ENCODE data around the gene KCTD7. TPM values are rescaled to one million over a fixed set of nuclear protein-coding genes. Genes with fewer than 3 reads are reported as not detected.
"Not testable (repeated sequence)": the region's sequence is repeated elsewhere in the genome, so short reads cannot be mapped to it uniquely, and the experiment has no call there.

KCTD7 gene
- 10 to 100 TPM in 1 of 4 donors, 1 to 10 TPM in 3; 6.2 to 17.9 (median 6.7) TPM for total RNA-seq

- H3K9me3 ChIP-seq: no peaks in the 10 kb centered on the region
- DNase-seq (ENCODE audit: low spot score in 2 of 2): peak; percentile 98 to 99
- peak; percentile 18 for TF ChIP-seq EP300 (IDR thresholded peaks at IDR 0.05)
- TF ChIP-seq POLR2A (IDR thresholded peaks at IDR 0.05): peak; percentile 84 to 96
- TF ChIP-seq CTCF (IDR thresholded peaks at IDR 0.05): no peak
- TF ChIP-seq POLR2AphosphoS5 (IDR thresholded peaks at IDR 0.05): peak; percentile 63 to 93 (median 90)
- no peaks in the 10 kb centered on the region for H3K27me3 ChIP-seq
- WGBS: 0% methylated on average over 23 of the region's 93 CpGs
- peak within 1 kb of the TSS; percentile 97 for H3K27ac ChIP-seq
- H3K4me3 ChIP-seq: peak within 1 kb of the TSS; percentile 82
- H3K4me1 ChIP-seq: peaks cover 20% of the 10 kb centered on the region
- H3K36me3 ChIP-seq: peaks cover 1% of the 10 kb centered on the region
These were observed at the start of gene KCTD7 for GRCh38 chr7:66628361-66629221. Gene KCTD7, plus strand, starts transcription at chr7:66628881. Its CDS starts 184 bp downstream, at chr7:66629065.

GRCh38 chr7:66580380-66580779 is 48.3 kb upstream of the KCTD7 start:
- WGBS: 95% methylated on average over 1 of the region's 1 CpG
- H3K27me3 ChIP-seq, H3K9me3 ChIP-seq: not testable (repeated sequence)

GRCh38 chr7:66582816-66583489 is 45.7 kb upstream of the KCTD7 start:
- WGBS: 84% methylated on average over 4 of the region's 4 CpGs
- not testable (repeated sequence) for H3K4me1 ChIP-seq
- H3K36me3 ChIP-seq: peaks cover 16% of the 10 kb centered on the region

More at GRCh38 chr7:66580380-66580779, 48.3 kb upstream of the KCTD7 start:
- peaks cover 16% of the 10 kb centered on the region for H3K36me3 ChIP-seq
- H3K27ac ChIP-seq; H3K4me3 ChIP-seq; DNase-seq (ENCODE audit: low spot score in 2 of 2): not testable (repeated sequence)
- peaks cover 13% of the 10 kb centered on the region for H3K4me1 ChIP-seq

GRCh38 chr7:66583490-66584110 is 45.1 kb upstream of the KCTD7 start:
- 91% methylated on average over 2 of the region's 2 CpGs for WGBS
- Histone ChIP-seq H3K27ac (no peak overlapping the region), H3K36me3 (peaks cover 16% of the 10 kb centered on the region), H3K4me1 (peaks cover 4% of the 10 kb centered on the region), H3K9me3 (no peaks in the 10 kb centered on the region), H3K4me3 (no peak overlapping the region), H3K27me3 (no peaks in the 10 kb centered on the region)
- no peak for DNase-seq (ENCODE audit: low spot score in 2 of 2)
- TF ChIP-seq EP300 (IDR thresholded peaks at IDR 0.05): no peak
- no peak for TF ChIP-seq POLR2AphosphoS5 (IDR thresholded peaks at IDR 0.05)
- TF ChIP-seq POLR2A (IDR thresholded peaks at IDR 0.05): no peak
- TF ChIP-seq CTCF (IDR thresholded peaks at IDR 0.05): no peak

More at GRCh38 chr7:66582816-66583489, 45.7 kb upstream of the KCTD7 start:
- not testable (repeated sequence) for H3K27ac ChIP-seq; DNase-seq (ENCODE audit: low spot score in 2 of 2); H3K9me3 ChIP-seq; H3K4me3 ChIP-seq; H3K27me3 ChIP-seq

- no peak for DNase-seq (ENCODE audit: low spot score in 2 of 2)
- no peaks in the 10 kb centered on the region for H3K9me3 ChIP-seq
- peaks cover 16% of the 10 kb centered on the region for H3K36me3 ChIP-seq
- H3K27ac ChIP-seq: no peak overlapping the region
- H3K27me3 ChIP-seq: no peaks in the 10 kb centered on the region
- 85% methylated on average over 1 of the region's 1 CpG for WGBS
- no peak for TF ChIP-seq CTCF (IDR thresholded peaks at IDR 0.05)
- TF ChIP-seq POLR2AphosphoS5 (IDR thresholded peaks at IDR 0.05): no peak
- no peak for TF ChIP-seq POLR2A (IDR thresholded peaks at IDR 0.05)
- no peak for TF ChIP-seq EP300 (IDR thresholded peaks at IDR 0.05)
- peaks cover 23% of the 10 kb centered on the region for H3K4me1 ChIP-seq
- H3K4me3 ChIP-seq: no peak overlapping the region
These were observed 42.5 kb upstream of the KCTD7 start for GRCh38 chr7:66586181-66586580.

GRCh38 chr7:66588226-66588625 is 40.5 kb upstream of the KCTD7 start:
- DNase-seq (ENCODE audit: low spot score in 2 of 2): not testable (repeated sequence)
- peaks cover 33% of the 10 kb centered on the region for H3K4me1 ChIP-seq

GRCh38 chr7:66588856-66589570 is 39.7 kb upstream of the KCTD7 start:
- not testable (repeated sequence) for H3K27ac ChIP-seq; H3K36me3 ChIP-seq; DNase-seq (ENCODE audit: low spot score in 2 of 2); H3K9me3 ChIP-seq; H3K27me3 ChIP-seq; H3K4me3 ChIP-seq
- WGBS: 71% methylated on average over 5 of the region's 5 CpGs
- peaks cover 33% of the 10 kb centered on the region for H3K4me1 ChIP-seq

More at GRCh38 chr7:66588226-66588625, 40.5 kb upstream of the KCTD7 start:
- peaks cover 10% of the 10 kb centered on the region for H3K36me3 ChIP-seq
- not testable (repeated sequence) for H3K9me3 ChIP-seq, H3K27ac ChIP-seq, H3K27me3 ChIP-seq, H3K4me3 ChIP-seq
- WGBS: 73% methylated on average over 1 of the region's 1 CpG

- H3K36me3 ChIP-seq; DNase-seq (ENCODE audit: low spot score in 2 of 2); H3K9me3 ChIP-seq; H3K27me3 ChIP-seq: not testable (repeated sequence)
- WGBS: 56% methylated on average over 10 of the region's 11 CpGs
- Histone ChIP-seq H3K27ac (peak overlapping the region; percentile 97), H3K4me3 (peak overlapping the region; percentile 95), H3K4me1 (peaks cover 33% of the 10 kb centered on the region)
These were observed 38.2 kb upstream of the KCTD7 start for GRCh38 chr7:66590302-66591057.

Measured in suprapubic skin (tissue), 4 donors.